GM19238 (cell line): ENCODE results near the gene TTC23.

ENCODE experiments used
- DNase-seq: peaks from one replicate; pipeline ENCODE4 v3.0.0; 2011; ENCODE audit warnings: low spot score; ENCODE audit not compliant: insufficient read length

The TTC23 gene

DNA sequence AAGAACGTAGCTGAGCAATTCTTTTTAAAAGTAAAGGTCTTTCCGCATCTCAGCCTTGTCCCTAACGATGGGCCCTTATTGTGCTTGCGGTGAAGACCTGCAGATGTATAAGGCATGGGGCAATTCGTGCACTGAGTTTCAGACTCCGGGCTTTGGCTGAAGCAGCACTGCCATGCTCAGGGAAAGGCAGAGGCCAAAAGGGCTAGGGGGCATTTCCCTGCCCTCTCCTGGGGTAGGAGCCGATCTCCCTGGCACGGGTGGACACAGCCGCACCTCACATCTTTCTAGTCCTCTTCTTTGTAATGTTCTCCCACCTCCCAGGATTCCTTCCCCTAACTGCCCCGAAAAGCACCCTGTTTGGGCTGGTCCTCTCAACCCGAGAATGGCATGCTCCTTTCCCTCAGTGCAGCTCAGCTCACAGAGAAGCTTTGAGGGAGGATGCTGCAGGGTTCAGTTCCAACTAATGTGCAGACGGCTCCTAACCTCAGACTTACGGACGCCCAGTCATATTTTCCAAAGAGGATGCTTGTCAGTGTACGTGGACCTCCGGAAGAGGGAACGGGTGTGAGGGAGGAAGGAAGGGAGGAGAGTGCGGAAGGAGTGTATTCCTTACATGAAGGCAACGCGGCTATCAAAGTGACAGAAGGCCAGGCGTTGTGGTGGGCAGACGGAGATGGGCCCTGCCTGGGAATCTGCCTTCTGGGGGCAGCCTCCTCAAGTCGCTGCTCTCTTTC is 83.3 kb downstream of the TTC23 start:
- no peak for DNase-seq

DNA sequence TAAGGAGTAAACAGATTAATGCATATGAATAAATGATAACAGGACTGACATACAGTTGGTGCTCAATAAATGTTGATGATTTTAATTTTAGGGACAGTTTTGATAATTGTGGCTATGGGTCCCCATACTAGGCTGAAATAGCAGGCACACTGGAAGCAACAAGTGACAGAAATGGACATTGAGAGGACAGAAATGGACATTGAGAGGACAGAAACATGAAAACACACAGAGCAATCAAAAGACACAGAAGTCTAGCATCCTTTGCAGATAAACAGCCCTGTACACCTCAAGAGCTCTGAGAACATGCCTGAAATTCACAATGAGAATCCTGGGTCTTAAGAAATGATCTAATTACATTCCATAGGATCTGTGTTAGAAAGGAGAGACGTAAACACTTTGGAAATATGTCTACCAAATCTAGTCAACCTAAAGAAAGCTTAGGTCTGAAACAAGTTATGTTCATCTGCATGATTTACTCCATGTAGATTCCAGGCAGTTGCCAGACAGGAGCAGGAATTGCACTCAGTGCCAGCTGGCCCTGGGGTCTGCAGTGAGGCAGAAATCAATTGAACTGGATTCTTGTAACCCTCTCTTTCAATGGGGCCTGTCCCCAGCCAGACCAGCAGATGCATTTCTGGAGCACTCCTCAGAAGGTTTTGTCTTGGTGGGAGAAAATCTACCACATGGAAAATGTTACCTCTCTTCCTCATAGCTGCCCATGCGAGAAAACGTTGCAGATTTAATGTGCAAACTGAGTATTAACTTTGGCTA is 84.2 kb downstream of the TTC23 start:
- no peak for DNase-seq

- no peak for DNase-seq
Measured at GRCh38 chr15:99164119-99164518, 85.3 kb downstream of the TTC23 start.

- no peak for DNase-seq
Measured at GRCh38 chr15:99163271-99164062, 85.9 kb downstream of the TTC23 start.

- DNase-seq: no peak
Measured at GRCh38 chr15:99158626-99159412, 90.6 kb downstream of the TTC23 start.

DNA sequence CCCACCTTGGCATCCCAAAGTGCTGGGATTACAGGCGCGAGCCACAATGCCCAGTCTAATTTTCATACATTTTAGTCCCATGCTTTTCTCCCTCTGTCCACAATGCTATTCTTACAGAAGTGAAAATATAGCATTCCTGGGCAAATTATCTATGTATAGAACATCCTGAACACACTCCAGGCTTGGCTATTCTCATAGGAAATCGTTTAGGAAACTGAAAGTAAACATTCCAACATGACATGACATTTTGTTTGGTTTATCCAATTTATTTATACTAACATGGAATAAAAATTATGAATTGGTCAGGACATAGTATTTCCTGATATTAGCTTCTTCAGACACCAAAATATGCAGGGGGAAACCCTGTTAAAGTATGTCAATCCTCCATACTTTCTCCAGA is 91.9 kb downstream of the TTC23 start:
- no peak for DNase-seq

GRCh38 chr15:99155961-99156443 is 93.4 kb downstream of the TTC23 start:
- no peak for DNase-seq

GRCh38 chr15:99154271-99154670 is 95.1 kb downstream of the TTC23 start:
- no peak for DNase-seq

GRCh38 chr15:99153026-99153535 is 96.3 kb downstream of the TTC23 start:
- no peak for DNase-seq

- DNase-seq: no peak
Measured at GRCh38 chr15:99151156-99151555, 98.2 kb downstream of the TTC23 start.

DNA sequence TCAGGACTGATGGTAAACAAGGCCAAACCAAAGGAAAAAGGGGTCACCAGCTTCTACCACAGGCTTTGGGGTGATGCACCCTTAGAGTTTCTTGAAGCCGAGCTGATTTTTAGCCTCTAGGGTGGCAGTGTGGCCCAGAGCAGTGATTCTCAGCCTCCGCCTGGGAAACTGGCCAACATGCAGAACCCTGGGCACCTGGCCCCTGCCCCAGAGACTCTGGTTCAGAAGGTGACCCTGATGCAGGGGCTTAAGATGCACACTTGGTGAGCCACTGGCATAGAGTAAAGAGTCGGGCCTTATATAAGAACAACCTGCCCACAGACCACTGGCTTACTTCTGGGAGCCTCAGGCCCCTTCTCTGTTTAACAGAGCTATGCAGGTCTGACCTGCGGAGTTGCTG is 100.0 kb downstream of the TTC23 start:
- DNase-seq: no peak

DNA sequence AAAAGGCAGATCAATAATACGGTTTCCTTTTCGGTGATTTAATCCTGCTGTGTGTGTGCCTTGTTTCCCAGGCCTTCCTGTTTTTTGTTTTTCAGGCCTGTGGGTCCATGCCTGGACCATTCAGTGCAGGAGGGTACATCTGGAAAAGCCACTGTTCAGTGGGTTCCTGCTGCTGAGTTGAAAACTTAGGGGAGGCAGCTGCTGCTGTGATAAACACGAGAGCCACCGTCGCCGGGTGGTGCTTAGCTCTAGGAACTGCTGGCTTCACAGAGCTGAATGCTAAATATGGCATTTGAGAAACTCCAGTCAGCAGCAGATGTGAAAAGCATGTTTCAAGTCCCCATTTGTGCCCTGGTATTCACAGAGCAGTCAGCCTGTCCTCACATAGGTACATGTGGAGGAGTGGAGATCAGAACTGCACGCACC is 100.5 kb downstream of the TTC23 start:
- DNase-seq: no peak

GRCh38 chr15:99146661-99147060 is 102.7 kb downstream of the TTC23 start:
- DNase-seq: no peak

DNA sequence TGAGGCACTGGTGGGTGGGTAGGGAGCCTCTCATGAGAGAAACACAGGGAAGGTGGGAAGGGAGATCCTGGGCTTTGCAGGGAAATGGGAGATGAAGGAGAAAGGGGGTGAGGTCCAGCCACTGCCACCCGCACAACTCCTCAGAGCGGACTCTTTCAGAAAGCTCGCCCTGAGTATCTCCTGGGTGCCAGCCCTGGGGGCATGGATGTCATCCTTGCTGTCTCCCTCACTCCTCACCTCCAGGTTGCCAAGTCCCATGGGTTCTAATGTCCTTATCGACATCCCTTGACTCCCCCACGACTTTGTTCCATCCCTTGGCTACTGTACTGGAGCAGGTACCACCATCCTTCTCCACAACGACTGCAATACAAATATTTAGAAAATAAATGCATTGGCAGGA is 103.6 kb downstream of the TTC23 start:
- no peak for DNase-seq

- DNase-seq: no peak
Measured at GRCh38 chr15:99145005-99145404, 104.4 kb downstream of the TTC23 start.

DNA sequence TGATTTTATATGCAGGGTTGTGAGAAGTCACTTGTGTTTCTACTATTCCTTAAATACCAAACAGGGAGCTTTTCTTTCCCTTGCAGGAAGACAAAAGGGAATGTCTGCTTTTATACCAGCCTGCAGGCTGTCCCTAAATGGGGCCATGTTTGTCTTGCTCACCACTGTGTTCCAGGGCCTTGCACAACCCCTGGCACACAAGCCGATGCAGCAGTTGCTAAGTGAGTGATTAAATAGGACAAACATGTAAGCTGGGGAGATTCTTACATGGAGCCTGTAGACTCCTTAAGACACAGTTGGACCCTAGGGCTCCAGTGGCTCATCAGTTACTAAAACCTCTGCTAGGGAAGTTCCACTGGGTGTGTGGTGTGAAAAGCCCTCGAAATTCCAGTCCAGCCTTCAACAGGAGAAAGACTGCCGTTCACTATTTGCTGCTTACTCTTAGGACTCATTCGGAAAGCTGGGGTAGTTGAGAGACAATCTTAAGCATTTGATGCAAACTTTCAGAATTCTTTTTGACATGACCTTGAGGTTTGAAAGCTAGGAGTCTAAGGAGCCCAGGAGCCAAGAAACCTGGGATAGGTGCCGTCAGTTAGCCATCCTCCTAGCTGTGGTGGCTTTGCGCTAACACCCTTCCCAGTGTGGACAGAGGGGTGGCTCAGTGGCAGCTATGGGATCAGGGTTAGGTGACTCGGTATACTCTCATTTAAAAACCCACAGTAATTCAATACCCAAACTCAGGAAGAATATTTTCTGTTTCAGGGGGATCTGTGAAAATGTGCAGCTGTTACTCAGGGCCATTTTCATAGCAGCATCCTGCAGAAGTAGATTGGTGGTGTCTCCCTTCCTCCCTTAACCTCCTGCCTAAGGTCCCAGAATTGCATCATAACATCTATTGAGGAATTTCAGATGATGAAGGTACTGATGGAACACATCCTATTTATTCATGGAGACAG is 105.4 kb downstream of the TTC23 start:
- no peak for DNase-seq

- DNase-seq: no peak
Measured at GRCh38 chr15:99143242-99143641, 106.1 kb downstream of the TTC23 start.

- no peak for DNase-seq
Measured at GRCh38 chr15:99142562-99142961, 106.8 kb downstream of the TTC23 start.

- no peak for DNase-seq
Measured at GRCh38 chr15:99141943-99142342, 107.4 kb downstream of the TTC23 start.

DNA sequence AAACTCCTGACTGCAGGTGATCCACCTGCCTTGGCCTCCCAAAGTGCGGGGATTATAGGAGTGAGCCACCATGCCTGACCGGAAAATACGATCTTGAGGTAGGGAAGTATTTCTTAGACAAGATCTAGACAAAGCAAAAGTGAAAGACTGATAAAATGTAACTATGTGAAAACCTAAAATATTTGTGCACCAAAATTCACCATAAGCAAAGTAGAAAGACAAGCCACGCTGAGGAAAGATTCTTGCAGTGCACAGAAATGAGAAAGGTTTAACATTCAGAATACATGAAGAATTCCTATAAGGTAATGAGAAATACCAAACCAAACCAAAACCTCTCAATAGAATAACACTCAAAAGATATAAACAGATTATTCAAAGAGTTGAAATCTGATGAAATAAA is 108.8 kb downstream of the TTC23 start:
- DNase-seq: no peak
